Loucy (cell line): ENCODE results near the gene LYZL2.

ENCODE experiments used
- EZH2phosphoT487 ChIP-seq: fragments of 200-600 bp; IDR thresholded peaks from 2 replicates; pipeline ENCODE4 v1.6.1; 2018; ENCODE audit warnings: antibody characterized with exemption, mild to moderate bottlenecking, moderate library complexity, borderline replicate concordance
- TF ChIP-seq, protein P1 (sequence below): fragments of 200-600 bp; sonication (generic); conservative IDR thresholded peaks from 2 replicates; pipeline ENCODE4 v1.5.1; 2014; ENCODE audit warnings: mild to moderate bottlenecking, antibody characterized with exemption, low read length

- TF ChIP-seq, protein P1, sequence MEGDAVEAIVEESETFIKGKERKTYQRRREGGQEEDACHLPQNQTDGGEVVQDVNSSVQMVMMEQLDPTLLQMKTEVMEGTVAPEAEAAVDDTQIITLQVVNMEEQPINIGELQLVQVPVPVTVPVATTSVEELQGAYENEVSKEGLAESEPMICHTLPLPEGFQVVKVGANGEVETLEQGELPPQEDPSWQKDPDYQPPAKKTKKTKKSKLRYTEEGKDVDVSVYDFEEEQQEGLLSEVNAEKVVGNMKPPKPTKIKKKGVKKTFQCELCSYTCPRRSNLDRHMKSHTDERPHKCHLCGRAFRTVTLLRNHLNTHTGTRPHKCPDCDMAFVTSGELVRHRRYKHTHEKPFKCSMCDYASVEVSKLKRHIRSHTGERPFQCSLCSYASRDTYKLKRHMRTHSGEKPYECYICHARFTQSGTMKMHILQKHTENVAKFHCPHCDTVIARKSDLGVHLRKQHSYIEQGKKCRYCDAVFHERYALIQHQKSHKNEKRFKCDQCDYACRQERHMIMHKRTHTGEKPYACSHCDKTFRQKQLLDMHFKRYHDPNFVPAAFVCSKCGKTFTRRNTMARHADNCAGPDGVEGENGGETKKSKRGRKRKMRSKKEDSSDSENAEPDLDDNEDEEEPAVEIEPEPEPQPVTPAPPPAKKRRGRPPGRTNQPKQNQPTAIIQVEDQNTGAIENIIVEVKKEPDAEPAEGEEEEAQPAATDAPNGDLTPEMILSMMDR, result no peak
- no peak for TF ChIP-seq EZH2phosphoT487
These were observed 45.7 kb downstream of the LYZL2 start for GRCh38 chr10:30583778-30584415.
